Measurements from ENCODE around the gene ADAP1. TPM values are rescaled to one million over a fixed set of nuclear protein-coding genes. Genes with fewer than 3 reads are reported as not detected.

Gene ADAP1
- total and polyA plus RNA-seq, 2 of the 13 experiments (the other 11 are each of a cell fraction or from before 2014, with no cell fraction given): 10.5 to 24.6 TPM

DNA sequence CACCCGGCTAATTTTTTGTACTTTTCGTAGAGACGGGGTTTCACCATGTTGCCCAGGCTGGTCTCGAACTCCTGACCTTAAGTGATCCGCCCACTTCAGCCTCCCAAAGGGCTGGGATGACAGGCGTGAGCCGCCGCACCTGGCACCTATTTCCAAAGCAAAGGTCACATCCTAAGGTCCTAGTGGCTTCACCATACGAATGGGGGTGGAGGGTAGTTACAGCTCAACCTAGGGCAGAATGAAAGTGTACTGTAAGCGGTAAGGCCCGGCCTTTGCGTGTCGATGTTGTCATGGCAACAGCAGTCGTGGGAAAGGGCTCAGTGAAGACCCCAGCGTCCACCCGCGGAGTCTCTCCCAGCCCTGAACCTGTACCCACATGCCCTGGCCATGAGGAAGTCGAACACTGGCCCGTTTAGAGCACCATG is 22.4 kb upstream of the ADAP1 start (continued):
- no peak for TF ChIP-seq JUND (CRISPR knock-in tag; IDR thresholded peaks at IDR 0.05)
- TF ChIP-seq ZMYM3 (CRISPR knock-in tag; IDR thresholded peaks at IDR 0.05): 0 out of 2 replicates have a peak, but pooled peaks have one; percentile 42
- no peak for TF ChIP-seq BRCA1 (CRISPR knock-in tag; IDR thresholded peaks at IDR 0.05)
- no peak for TF ChIP-seq ZFP90 (CRISPR knock-in tag; IDR thresholded peaks at IDR 0.05; ENCODE audit: borderline replicate concordance)
- TF ChIP-seq ZNF337 (CRISPR knock-in tag; IDR thresholded peaks at IDR 0.05; ENCODE audit: borderline replicate concordance, low read depth): no peak
- 0 out of 2 replicates have a peak, but pooled peaks have one; percentile 13 for TF ChIP-seq KDM1A (CRISPR knock-in tag; IDR thresholded peaks at IDR 0.05)
- no peak for TF ChIP-seq ZZZ3 (CRISPR knock-in tag; IDR thresholded peaks at IDR 0.05; ENCODE audit: borderline replicate concordance)
- no peak for TF ChIP-seq RELA (CRISPR knock-in tag; IDR thresholded peaks at IDR 0.05)
- no peak for TF ChIP-seq PCBP1 (IDR thresholded peaks at IDR 0.05; ENCODE audit: borderline replicate concordance, low read depth, low read length)
- peak; percentile 18; the same call in 1 of the 2 replicates for TF ChIP-seq KDM5B (CRISPR knock-in tag; IDR thresholded peaks at IDR 0.05; ENCODE audit: borderline replicate concordance)
- TF ChIP-seq ZKSCAN1 (IDR thresholded peaks at IDR 0.05; ENCODE audit: low read length): no peak
- TF ChIP-seq RFX1 (IDR thresholded peaks at IDR 0.05): peak; percentile 90
- TF ChIP-seq ZNF816 (CRISPR knock-in tag; IDR thresholded peaks at IDR 0.05; ENCODE audit: borderline replicate concordance): no peak
- TF ChIP-seq MIER2 (CRISPR knock-in tag; IDR thresholded peaks at IDR 0.05): no peak
- no peak for TF ChIP-seq ZNF251 (CRISPR knock-in tag; IDR thresholded peaks at IDR 0.05)
- TF ChIP-seq ZNF543 (CRISPR knock-in tag; IDR thresholded peaks at IDR 0.05): no peak; the same call in 1 of the 2 replicates
- TF ChIP-seq ZBTB40 (IDR thresholded peaks at IDR 0.05): no peak
- no peak for TF ChIP-seq ZBTB40 (CRISPR knock-in tag; IDR thresholded peaks at IDR 0.05)
- TF ChIP-seq ZNF281 (CRISPR knock-in tag; IDR thresholded peaks at IDR 0.05; ENCODE audit: borderline replicate concordance): peak; percentile 46; the same call in 1 of the 2 replicates
- no peak; the same call in 1 of the 2 replicates for TF ChIP-seq PHF8 (CRISPR knock-in tag; IDR thresholded peaks at IDR 0.05)
- no peak for TF ChIP-seq ETV5 (CRISPR knock-in tag; IDR thresholded peaks at IDR 0.05; ENCODE audit: borderline replicate concordance)
